ENCODE measurements around the gene TGFBI. TPM values are rescaled to one million over a fixed set of nuclear protein-coding genes. Genes with fewer than 3 reads are reported as not detected.
A peak's percentile ranks its signal among the peaks of the same experiment; 100 is the strongest.

The TGFBI gene
- polyA plus RNA-seq, 3 donors from 2014 or later = 2.2 to 13.3 (median 10.9) TPM

DNA sequence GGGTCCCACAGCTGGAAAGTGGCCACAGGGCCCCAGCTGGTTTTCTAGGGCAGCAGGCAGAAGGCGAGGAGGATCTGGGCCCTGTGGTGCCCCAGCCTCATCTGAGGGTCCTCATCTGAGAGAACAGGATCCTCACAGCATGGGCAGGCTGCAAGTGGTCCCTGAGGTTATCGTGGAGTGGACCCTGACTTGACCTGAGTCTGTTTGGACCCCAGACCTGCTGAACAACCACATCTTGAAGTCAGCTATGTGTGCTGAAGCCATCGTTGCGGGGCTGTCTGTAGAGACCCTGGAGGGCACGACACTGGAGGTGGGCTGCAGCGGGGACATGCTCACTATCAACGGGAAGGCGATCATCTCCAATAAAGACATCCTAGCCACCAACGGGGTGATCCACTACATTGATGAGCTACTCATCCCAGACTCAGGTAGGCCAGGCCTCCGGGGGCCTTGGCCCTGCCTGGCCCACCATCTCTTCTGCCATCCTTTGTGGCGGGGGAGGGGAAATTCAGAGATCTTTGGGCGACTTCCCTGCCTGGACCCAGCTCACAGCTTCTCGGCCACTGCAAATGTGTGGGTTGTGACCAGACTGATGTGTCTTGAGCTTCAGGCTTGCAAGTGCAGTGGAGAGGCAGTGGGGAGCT lies 24.0 kb downstream of the TGFBI start:
- no peak for DNase-seq
- Mint-ChIP-seq H3K27me3 (ENCODE audit: low read depth in 3 of 3) (peaks cover 0 to 3% (median 1%) of the 10 kb centered on the region in 3 donors), H3K27ac (no peak overlapping the region), H3K4me3 (no peak overlapping the region), H3K4me1 (no peaks in the 10 kb centered on the region), H3K9me3 (no peaks in the 10 kb centered on the region), H3K36me3 (no peaks in the 10 kb centered on the region)

DNA sequence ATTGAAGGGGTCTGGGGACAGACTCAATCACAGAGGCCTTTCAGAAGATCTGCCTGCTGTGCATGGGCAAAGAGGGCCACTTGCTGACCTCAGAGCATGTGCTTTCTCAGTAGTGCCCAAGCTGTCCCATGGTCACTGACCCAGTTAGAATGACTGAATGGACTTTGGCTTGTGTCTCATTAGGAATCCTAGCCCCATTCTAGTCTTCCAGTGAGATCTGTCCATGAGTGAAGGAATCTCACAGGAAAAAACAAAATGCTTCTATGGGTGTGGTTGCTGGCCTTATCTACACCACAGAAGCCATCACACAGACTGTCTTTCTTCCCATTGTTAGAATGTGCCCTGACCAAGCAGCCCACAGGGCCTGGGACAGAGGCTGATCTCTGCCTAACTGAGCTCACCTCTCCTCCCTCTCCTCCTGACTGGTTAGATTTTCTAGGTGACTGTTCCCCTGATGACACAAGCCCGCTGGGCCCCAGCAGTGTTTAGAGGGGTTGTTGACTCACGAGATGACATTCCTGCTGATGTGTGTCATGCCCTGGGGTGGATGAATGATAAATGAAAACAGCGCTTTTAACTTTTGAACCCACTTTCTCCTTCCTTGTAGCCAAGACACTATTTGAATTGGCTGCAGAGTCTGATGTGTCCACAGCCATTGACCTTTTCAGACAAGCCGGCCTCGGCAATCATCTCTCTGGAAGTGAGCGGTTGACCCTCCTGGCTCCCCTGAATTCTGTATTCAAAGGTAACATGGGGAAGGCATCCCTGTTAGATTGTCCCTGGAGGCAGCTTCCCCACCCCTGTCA lies 24.8 kb downstream of the TGFBI start:
- Mint-ChIP-seq H3K36me3 (no peaks in the 10 kb centered on the region), H3K9me3 (no peaks in the 10 kb centered on the region), H3K27me3 (ENCODE audit: low read depth in 3 of 3) (peaks cover 0 to 3% (median 1%) of the 10 kb centered on the region in 3 donors), H3K4me1 (no peaks in the 10 kb centered on the region), H3K27ac (peak overlapping the region in 1 of 6 donors; percentile 30), H3K4me3 (no peak overlapping the region)
- DNase-seq = no peak

DNA sequence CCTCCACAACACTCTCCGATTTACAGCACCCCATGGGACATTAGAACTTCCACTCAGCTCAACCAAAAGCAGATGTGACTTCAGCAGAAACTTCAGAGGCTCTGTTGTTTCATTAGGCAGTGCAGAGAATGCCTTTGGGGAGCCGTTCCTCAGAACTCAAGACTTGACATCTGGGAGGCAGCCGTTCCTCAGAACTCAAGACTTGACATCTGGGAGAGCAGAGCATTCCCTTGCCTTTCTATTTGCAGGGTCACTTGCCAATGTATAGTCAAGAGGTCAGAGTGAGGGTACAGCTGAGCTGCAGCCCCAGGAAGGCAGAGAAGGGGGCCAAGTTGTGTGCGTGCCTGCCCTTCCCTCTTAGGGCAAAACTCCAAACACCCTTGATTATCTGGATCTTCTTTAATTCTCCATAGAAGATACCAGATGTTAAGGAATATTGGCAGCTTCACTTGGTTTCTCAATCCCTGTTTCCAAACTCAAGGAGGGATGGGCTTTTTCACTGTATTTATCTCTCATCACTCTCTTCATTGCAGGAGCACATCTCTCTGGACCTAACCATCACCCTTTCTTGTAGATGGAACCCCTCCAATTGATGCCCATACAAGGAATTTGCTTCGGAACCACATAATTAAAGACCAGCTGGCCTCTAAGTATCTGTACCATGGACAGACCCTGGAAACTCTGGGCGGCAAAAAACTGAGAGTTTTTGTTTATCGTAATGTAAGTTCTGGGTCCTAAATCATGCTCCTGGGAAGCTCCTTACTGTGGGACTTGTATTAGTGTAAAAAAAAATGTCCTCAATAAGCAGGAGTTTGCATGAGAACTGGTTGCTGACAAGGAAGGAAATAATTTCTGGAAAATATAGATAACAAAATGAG lies 25.6 kb downstream of the TGFBI start:
- Mint-ChIP-seq H3K27ac (no peak overlapping the region), H3K4me1 (no peaks in the 10 kb centered on the region), H3K9me3 (no peaks in the 10 kb centered on the region), H3K4me3 (no peak overlapping the region), H3K27me3 (ENCODE audit: low read depth in 3 of 3) (peaks cover 0 to 3% (median 1%) of the 10 kb centered on the region in 3 donors), H3K36me3 (no peaks in the 10 kb centered on the region)
- DNase-seq = no peak

DNA sequence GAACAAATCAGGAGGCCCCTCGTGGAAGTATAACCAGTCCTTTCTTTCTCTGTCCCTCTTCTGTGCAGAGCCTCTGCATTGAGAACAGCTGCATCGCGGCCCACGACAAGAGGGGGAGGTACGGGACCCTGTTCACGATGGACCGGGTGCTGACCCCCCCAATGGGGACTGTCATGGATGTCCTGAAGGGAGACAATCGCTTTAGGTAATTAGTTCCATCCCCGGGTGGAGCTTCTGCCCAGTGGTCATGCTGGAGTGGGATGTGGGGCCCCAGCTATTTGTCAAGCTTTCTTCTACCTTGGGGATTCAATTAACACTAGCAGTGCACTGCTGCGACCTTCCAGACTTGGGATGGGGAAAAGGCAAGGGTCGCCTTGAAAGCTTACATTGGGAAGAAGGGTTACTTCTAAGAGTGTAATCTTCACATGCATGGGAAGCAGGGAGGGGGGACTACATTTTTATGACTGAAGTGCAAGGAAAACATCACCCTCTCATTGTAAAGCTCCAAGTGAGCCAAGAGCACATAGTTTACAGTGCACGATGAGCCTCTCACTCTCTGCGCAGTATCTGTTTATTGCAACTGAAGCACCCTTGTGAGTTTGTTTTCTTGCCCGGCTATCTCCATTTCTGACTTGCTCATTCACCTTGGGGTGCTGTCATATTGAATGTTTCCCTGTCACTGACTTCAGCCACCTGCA lies 27.0 kb downstream of the TGFBI start:
- Mint-ChIP-seq H3K36me3 (no peaks in the 10 kb centered on the region), H3K9me3 (no peaks in the 10 kb centered on the region), H3K27me3 (ENCODE audit: low read depth in 3 of 3) (peaks cover 0 to 2% (median 1%) of the 10 kb centered on the region in 3 donors), H3K4me1 (no peaks in the 10 kb centered on the region), H3K27ac (no peak overlapping the region), H3K4me3 (no peak overlapping the region)
- no peak for DNase-seq

DNA sequence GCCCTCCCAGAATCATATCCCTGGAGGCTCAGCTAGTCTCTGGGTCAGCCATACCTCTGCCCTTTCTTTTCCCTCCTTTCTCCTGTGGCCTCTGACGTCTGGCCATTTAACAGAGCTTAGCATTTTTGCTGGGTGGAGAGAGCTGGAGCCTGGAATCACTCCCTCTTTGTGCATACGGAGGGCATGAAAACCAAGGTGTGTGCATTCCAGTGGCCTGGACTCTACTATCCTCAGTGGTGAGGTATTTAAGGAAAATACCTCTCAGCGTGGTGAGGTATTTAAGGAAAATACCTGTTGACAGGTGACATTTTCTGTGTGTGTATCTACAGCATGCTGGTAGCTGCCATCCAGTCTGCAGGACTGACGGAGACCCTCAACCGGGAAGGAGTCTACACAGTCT lies 27.5 kb downstream of the TGFBI start:
- Mint-ChIP-seq H3K4me1 (no peaks in the 10 kb centered on the region), H3K9me3 (no peaks in the 10 kb centered on the region), H3K27me3 (ENCODE audit: low read depth in 3 of 3) (peaks cover 0 to 2% (median 1%) of the 10 kb centered on the region in 3 donors), H3K4me3 (no peak overlapping the region), H3K36me3 (no peaks in the 10 kb centered on the region), H3K27ac (no peak overlapping the region)
- no peak for DNase-seq

DNA sequence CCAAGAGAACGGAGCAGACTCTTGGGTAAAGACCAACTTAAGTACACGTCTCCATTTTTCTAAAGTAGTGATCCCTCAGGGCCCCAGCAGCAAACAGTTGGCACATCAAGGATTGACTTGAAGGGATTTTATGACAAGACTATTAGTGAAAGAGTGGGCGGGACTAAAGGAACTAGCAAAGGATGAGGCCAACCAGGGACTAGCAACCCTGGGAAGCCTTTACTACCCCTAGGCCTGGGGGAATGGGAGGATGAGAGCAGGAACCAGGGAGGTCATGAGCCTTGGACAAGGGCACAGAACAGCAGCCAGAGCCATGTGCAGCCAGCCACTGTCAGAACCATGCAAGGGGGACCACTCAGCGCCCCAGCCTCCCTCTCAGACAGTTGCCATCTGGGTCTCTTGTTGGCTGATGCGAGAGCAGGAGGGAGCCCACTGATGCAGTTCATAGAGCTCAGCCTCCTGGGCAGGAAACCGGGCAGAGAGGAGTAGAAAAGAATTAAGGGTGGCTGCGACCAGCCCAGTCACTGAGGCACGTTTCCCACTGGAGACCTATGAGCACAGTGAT lies 28.1 kb downstream of the TGFBI start:
- no peak overlapping the region for H3K4me3 Mint-ChIP-seq
- H3K9me3 Mint-ChIP-seq = no peaks in the 10 kb centered on the region
- H3K4me1 Mint-ChIP-seq = no peaks in the 10 kb centered on the region

DNA sequence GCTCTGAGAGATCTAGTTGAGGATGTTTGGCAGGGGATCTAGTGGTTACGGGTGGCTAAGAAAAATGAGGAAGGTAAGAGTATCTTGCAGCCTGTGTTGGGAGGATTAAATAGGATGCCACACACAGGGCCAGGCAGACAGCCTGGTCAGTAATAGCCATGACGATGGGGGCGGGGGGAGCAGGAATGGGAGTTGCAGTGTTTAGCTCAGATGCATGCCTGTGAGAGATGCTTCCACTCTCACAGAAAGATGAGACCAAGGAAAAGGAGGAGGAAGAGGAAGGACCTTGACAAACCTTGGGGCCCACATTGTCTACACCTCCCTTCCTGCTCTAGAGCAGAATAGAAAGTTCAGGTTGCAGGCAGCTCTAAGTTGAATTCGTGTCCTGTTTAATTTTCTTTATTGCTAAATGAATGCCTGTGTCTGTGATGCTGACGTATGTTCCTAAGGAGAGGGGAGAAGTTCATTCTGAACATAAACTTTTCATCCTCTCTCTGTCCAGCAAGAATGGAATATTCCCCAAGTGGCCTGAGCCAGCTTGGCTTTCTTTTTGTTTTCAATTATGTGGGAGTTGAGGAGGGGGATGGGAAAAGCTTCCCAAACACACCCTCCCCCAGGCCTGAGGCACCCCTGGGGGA lies 28.7 kb downstream of the TGFBI start:
- no peak overlapping the region for H3K4me3 Mint-ChIP-seq
- H3K4me1 Mint-ChIP-seq = no peaks in the 10 kb centered on the region
- no peaks in the 10 kb centered on the region for H3K36me3 Mint-ChIP-seq
- H3K9me3 Mint-ChIP-seq = no peaks in the 10 kb centered on the region
- DNase-seq = no peak
- peak overlapping the region in 1 of 6 donors; percentile 0 for H3K27ac Mint-ChIP-seq
- H3K27me3 Mint-ChIP-seq (ENCODE audit: low read depth in 3 of 3) = peaks cover 0 to 2% (median 0%) of the 10 kb centered on the region in 3 donors

More for the DNA sequence above, 28.1 kb downstream of the TGFBI start:
- no peak for DNase-seq
- peaks cover 0 to 2% (median 1%) of the 10 kb centered on the region in 3 donors for H3K27me3 Mint-ChIP-seq (ENCODE audit: low read depth in 3 of 3)
- H3K36me3 Mint-ChIP-seq = no peaks in the 10 kb centered on the region
- no peak overlapping the region for H3K27ac Mint-ChIP-seq

DNA sequence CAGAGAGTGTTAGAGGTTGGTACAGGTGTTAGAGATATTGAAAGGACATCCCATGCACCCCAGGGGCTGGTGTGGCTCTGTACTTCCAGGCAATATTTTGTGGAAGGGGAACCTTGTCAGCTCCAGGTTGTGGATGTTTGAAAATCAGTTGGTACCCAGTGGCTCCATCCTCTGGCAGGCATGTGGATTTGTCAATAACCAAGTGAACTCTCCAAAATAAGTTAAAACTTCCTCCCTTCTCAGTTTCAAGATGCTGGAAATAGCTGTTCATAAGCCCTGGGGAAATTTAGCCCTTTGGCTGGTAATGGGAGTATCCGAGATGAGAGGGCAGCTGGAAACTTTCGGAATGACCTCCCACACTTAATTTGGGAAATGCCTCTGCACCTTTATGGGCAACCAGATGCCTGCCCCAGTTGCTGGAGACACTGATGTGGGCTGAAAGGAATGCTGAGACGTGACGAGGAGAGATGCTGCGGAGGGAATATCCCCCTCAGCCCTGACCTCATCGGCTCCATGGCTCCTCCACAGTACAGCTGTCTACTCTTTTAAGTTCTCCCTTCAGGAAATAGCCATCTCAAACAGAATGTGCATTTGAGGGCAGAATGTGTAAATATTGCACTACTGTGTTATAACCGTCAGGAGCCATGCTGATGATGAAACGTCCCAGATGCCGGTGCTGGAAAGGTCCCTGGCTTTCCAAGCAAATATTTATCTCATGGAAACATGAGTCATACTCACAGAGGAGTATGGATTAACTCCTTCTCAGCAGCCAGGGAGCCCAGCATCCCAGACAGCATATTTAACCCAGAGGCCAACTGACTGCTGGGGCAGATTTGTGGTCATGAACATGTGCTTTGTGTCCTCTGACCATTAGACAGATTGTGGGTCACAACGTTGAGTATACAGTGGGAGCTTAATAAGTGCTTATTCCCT lies 29.5 kb downstream of the TGFBI start:
- no peak overlapping the region for H3K27ac Mint-ChIP-seq
- H3K27me3 Mint-ChIP-seq (ENCODE audit: low read depth in 3 of 3) = peaks cover 0 to 2% (median 0%) of the 10 kb centered on the region in 3 donors
- H3K36me3 Mint-ChIP-seq = no peaks in the 10 kb centered on the region
- H3K4me3 Mint-ChIP-seq = no peak overlapping the region
- no peaks in the 10 kb centered on the region for H3K9me3 Mint-ChIP-seq
- no peaks in the 10 kb centered on the region for H3K4me1 Mint-ChIP-seq
- DNase-seq = no peak

DNA sequence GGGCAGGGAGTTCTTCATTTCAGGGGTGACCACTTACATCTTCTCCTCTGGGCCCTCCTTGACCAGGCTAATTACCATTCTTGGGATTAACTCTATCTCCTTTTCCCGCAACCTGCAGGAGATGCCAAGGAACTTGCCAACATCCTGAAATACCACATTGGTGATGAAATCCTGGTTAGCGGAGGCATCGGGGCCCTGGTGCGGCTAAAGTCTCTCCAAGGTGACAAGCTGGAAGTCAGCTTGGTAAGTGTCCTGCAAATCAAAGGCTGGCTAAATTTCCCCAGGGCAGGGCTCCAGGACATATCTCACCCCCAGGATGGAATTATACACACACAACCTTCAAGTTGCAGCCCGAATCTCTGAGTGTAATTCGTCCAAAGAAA lies 30.2 kb downstream of the TGFBI start:
- H3K4me3 Mint-ChIP-seq = no peak overlapping the region
- H3K9me3 Mint-ChIP-seq = no peaks in the 10 kb centered on the region
- no peaks in the 10 kb centered on the region for H3K4me1 Mint-ChIP-seq
- peaks cover 0 to 2% (median 0%) of the 10 kb centered on the region in 3 donors for H3K27me3 Mint-ChIP-seq (ENCODE audit: low read depth in 3 of 3)
- no peaks in the 10 kb centered on the region for H3K36me3 Mint-ChIP-seq
- DNase-seq = no peak
- no peak overlapping the region for H3K27ac Mint-ChIP-seq

DNA sequence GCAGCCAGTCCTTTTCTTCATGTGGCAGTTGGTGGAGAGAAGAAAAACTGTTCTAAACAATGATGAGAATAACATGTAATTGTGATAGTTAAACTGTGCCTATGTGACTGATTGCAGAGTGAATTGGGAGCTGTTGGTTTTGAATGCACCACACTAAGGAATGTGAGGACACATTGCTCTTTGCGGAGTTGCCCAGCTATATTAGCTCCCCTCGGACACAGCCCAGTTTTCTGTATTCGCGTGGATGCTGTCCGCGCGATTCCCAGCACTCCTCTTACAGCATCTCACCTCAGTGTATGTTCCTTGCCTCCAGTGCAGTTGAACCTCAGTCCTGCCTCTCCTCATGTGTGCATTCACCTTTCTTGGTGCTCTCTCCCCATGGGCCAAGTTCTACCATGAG lies 32.2 kb downstream of the TGFBI start:
- no peak for DNase-seq
- peaks cover 0 to 2% (median 0%) of the 10 kb centered on the region in 3 donors for H3K27me3 Mint-ChIP-seq (ENCODE audit: low read depth in 3 of 3)
- no peaks in the 10 kb centered on the region for H3K9me3 Mint-ChIP-seq
- H3K4me3 Mint-ChIP-seq = no peak overlapping the region
- H3K27ac Mint-ChIP-seq = no peak overlapping the region
- H3K36me3 Mint-ChIP-seq = no peaks in the 10 kb centered on the region
- H3K4me1 Mint-ChIP-seq = no peaks in the 10 kb centered on the region

DNA sequence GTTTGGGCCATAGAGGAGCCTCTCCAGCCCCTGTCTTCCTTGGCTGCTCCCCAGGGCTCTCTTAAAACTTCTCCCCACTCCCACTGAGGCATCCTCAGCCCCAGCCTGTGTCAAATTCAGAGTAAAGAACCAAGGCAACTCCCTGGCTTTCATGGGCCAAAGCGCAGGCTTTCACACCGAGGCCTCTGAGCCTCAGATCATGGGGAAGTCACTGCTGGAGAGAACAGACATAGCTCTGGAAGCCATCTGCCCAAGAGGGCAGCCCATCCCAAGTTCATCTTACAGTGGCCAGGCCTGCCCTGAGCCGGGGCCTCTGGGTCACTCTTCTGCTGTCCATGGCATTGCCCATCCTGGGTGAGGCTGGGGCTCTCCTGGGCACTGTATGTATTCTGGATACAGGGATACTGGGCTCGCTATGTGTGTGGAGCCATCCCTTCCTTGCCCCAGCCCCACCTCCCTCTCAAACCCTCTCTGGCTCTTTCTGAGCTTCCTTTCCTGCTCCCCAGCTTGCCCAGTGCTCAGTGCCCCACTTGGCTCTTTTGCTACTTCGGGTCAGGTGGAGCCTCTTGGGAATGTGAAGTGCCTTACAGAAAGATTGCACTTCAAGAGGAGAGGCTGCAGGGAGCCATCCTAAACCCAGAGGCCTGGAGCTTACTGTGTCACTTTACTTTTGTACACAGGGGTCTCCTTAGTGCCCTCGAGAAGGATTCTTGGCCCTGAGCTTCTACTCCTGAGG lies 33.0 kb downstream of the TGFBI start:
- H3K9me3 Mint-ChIP-seq = no peaks in the 10 kb centered on the region
- H3K4me3 Mint-ChIP-seq = no peak overlapping the region
- H3K27me3 Mint-ChIP-seq (ENCODE audit: low read depth in 3 of 3) = peaks cover 0 to 3% (median 0%) of the 10 kb centered on the region in 3 donors
- no peaks in the 10 kb centered on the region for H3K4me1 Mint-ChIP-seq
- no peak overlapping the region for H3K27ac Mint-ChIP-seq
- no peak for DNase-seq
- H3K36me3 Mint-ChIP-seq = no peaks in the 10 kb centered on the region

Data from immature natural killer cell (primary cell).